ENCODE results near the gene UVSSA.

GRCh38 chr4:1399508-1400190 lies 52.6 kb downstream of the UVSSA start:
- TF ChIP-seq, protein P1, sequence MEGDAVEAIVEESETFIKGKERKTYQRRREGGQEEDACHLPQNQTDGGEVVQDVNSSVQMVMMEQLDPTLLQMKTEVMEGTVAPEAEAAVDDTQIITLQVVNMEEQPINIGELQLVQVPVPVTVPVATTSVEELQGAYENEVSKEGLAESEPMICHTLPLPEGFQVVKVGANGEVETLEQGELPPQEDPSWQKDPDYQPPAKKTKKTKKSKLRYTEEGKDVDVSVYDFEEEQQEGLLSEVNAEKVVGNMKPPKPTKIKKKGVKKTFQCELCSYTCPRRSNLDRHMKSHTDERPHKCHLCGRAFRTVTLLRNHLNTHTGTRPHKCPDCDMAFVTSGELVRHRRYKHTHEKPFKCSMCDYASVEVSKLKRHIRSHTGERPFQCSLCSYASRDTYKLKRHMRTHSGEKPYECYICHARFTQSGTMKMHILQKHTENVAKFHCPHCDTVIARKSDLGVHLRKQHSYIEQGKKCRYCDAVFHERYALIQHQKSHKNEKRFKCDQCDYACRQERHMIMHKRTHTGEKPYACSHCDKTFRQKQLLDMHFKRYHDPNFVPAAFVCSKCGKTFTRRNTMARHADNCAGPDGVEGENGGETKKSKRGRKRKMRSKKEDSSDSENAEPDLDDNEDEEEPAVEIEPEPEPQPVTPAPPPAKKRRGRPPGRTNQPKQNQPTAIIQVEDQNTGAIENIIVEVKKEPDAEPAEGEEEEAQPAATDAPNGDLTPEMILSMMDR (IDR thresholded peaks at IDR 0.05 in 4 of 5, conservative IDR thresholded peaks at IDR 0.05 in 1 of 5) = no peak
- no peak for TF ChIP-seq POLR2A (IDR thresholded peaks at IDR 0.05)

All from gastrocnemius medialis (tissue), 4 donors.